Esophagus muscularis mucosa (tissue), 3 donors: ENCODE measurements around the gene RPL27.

ENCODE experiments used
- CTCF ChIP-seq, 3 experiments: fragments of 200-600 bp in 2 of 3; fragments of 450-650 bp in 1 of 3; sonication (generic) in 2 of 3; IDR thresholded peaks; one replicate each; pipeline ENCODE4 v1.5.1; 2017 to 2019; ENCODE audit warnings: antibody characterized with exemption in 3 of 3, mild to moderate bottlenecking in 2 of 3, moderate library complexity in 1 of 3
- POLR2A ChIP-seq: fragments of 450-650 bp; IDR thresholded peaks from one replicate; pipeline ENCODE4 v1.6.1; 2017; ENCODE audit warnings: antibody characterized with exemption, moderate library complexity, mild to moderate bottlenecking, low read depth
- POLR2AphosphoS5 ChIP-seq, 2 donors: sonication (generic); formaldehyde crosslinking; IDR thresholded peaks; one replicate each; pipeline ENCODE4 v1.6.1; 2017; ENCODE audit warnings: antibody characterized with exemption in 2 of 2

DNA sequence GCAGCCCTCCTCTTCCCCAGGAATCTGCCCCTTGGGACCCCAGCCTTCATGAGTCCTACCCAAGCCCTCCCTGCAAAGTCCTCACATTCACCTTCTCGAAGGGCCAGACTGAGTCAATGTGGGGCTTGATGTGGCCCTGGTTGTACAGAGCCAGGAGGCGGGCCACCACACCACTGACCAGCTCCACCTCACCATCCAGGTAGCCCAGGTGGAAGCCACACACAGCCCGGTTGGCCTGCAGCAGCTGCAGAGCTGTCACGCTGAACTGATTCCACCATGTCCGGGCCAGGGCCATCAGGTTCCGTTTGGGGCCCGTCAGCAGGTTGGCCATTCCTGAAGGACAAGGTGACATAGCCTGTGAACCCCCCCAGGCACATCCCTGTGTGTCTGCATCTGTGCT, 18.0 kb downstream of the RPL27 start:
- no peak for TF ChIP-seq POLR2A
- TF ChIP-seq CTCF (IDR thresholded peaks at IDR 0.05) = no peak
- TF ChIP-seq POLR2AphosphoS5 (IDR thresholded peaks at IDR 0.05) = no peak
